Measurements from ENCODE around the gene ISYNA1.
A peak's percentile ranks its signal among the peaks of the same experiment; 100 is the strongest.

Gene ISYNA1

DNA sequence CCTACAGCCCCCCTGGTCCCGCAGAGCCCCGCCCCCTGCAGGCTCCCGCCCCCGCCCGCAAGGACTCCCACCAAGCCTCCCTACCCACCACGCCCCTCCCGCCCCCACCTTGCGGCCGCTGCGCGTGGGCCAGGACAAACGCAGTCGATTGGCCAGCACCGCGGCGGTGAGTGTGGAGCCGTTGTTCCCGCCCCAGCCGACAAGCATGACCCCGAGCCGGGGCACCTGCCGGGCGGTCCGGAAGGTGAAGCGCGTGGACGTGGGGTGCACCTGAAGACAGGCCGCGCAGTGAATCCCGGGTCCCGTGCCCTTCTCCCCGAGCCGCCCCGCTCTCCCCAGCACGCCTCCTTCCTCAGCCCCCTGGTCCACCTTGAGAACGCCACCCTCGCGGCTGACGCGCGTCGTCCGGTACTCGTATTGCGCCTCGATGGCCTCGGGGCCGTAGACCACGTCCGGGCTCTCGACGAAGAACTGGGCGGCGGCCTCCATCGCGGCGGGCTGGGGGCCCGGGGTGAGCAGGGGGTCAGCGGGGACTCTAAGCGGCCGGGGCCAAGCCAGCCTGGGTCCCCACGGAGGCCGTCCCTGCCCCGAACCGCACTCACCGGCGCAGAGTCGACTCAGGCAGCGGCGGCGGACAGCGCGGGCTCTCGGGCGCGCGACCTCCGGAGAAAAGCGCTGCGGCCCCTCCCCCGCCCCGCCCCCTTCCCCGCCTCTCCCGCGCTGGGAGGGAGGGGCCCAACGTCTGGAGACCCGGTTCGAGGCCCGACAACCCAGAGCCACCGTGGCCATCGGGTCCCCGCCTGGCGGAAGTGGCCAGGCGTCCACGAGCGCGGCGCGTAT is at the start of gene ISYNA1:
ISYNA1 (minus strand) TSS at position 643 of the 840 bp plus-strand sequence; CDS start at position 489, 154 bp downstream.
- no peak for DNase-seq (ENCODE audit: low spot score)

DNA sequence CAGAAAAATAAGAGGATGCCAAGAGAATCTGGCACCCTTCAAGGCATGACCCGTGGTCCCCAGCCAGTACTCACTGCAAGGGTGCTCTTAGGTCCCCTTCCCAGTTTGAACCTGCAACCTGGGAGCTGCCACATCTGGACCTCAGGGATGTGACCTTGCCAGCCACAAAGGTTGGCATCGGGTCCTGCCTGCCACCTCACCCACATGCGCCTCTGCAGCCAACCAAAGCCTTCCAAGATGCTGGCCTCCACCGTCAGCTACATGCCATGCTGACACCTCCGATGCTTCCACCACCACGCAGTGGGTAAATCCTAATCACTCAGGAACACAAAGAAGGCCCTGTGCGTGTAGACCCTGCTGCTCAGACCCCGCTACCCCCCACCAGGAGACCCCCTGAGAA is 48.8 kb upstream of the ISYNA1 start:
- DNase-seq (ENCODE audit: low spot score) = no peak

DNA sequence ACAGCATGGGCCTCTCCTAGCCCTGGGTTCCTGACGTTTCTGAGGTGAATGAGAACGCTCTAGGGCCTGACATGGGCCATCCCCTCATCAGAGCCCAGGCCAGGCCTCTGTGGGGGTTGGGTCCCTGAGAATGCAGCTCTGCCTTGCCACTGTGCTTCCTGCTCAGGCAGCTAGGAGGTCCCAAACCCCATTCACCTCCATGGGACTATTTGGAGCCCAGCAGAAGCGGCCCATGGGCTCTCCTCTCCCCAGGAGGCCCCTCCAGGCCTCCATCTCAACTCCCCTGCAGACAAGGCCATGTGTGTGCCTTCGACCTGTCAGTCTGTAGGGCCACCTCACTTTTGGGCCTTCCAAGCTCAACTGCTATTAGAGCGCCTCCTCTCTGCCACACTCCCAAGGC is 47.1 kb upstream of the ISYNA1 start:
- no peak for DNase-seq (ENCODE audit: low spot score)

DNA sequence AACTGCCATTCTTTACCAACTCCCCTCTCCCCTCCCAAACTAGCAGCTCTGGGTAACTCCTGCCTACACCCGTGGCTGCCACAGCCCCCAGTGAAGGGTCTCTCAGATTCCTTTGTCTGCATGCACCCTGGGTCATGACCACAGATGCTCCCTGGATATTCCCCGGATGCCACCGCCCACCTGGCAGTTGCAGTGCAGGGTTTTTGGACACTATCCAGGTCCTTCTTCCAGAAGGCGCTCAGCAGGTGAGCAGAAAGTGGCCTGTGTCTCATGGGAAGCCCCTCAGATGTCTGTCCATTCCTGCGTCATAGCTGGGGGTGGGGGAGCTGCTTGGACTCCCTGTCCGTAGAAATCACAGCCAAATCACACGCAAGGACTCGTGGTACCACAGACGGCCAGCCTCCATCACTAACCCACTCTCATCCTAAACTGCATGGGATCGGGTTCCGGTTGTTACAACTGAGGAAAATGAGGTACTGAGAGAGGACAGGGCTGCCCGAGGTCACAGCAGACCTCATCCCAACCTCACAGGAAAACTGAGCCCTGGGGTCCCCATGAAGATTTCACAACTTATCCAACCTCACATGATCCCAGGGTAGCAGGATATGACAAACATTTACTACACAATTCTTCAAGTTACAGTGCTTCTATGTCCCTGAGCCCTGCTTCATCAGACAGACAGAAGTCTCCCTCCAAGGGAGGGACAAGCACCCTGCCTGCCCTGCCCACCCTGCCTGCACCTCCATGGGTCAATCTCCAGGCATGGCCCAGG is 45.4 kb upstream of the ISYNA1 start:
- no peak for DNase-seq (ENCODE audit: low spot score)

DNA sequence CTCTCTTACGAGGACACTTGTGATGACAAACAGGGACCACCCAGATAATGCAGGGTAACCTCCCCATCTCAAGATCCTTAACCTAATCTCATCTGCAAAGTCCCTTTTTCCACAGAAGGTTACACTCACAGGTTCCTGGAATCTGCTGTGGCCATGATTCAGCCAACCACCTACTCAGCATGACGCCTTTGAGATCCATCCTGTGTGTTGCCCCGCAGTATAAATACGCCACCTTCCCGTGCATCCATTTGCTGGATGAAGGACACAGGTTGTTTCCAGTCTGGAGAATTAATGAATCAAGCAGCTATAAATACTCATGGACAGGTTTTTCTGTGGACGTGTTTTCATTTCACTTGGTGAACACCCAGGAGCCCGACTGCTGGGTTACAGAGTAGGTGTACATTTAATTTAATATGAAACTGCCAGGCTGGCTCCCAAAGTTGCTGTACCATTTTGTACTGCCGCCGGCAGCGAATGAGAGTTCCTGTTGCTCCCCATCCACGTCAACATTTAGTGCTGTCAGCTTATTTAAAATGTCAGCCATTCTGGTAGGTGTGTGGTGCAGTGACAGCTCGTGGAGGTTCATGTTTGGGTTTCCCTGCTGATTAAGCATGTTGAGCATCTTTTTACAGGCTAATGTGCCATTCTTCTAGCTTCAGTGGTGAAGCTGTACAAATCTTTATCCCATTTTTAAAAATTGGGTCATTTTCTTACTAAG is 43.7 kb upstream of the ISYNA1 start:
- no peak for DNase-seq (ENCODE audit: low spot score)

DNA sequence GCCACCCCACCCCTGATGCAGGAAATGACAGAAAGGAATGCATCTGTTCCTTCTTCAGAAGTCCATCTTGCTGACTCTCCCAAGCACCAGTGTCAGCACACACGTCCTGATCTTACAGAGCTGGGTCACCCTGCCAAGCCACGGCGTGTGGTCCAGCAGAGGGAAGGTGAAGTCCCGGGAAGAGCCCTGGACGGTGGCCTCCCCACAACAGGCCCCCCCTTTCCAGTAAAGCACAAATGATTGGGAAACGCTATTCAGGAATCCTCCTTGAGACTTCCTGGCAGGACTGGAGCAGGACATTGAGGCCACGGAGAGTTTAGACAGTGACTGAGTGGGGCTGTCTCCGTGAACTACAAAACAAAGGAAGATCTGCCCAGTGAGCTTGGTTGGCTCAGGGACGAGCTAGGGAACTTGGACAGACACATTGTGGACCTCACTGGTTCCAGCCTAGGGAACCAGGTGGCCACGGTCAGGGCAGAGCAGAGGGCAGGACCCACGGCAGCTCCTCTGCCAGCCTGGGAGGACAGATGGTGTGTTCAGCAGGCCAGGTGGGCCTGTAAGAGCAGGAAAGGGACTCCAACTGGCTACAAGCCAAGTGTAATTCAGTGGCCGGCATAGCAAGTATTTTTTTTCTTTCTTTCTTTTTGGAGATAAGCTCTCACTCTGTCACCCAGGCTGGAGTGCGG is 42.2 kb upstream of the ISYNA1 start:
- DNase-seq (ENCODE audit: low spot score) = no peak

DNA sequence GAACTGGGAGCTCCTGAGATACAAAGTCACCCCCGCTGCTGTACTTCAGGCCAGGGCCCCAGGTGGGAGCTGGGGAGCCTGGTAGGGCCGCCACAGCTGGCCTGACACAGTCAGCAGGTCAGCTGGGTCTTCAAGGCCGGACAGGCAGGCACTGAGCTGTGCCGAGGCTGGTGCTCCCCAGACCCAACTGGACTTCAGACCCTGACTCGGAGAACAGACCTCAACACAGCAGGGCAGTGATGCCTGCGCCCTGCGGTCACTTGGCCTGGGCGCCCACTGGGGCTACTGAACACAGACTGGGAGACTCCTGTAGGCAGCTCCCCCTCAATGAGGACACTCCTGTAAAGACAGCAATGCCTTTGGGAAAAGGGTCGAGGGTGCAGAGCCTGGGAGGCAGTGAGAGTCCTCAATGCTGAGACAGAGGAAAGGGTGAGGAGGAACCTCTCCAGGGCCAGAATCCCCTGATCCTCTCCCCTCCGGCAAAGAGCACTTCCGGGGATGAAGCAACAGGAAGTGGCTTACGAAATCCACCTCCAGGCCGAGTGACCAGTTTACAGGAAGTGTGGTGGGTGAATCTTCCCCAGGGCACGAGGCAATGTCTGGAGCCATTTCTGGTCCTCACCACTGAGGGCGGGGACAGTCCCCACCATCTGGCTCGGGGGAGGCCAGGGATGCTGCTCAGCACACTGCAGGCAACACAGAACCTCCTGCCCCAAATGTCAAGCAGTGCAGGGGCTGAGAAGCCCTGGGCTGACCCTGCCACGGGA is 40.8 kb upstream of the ISYNA1 start:
- peak; percentile 69 for DNase-seq (ENCODE audit: low spot score)

DNA sequence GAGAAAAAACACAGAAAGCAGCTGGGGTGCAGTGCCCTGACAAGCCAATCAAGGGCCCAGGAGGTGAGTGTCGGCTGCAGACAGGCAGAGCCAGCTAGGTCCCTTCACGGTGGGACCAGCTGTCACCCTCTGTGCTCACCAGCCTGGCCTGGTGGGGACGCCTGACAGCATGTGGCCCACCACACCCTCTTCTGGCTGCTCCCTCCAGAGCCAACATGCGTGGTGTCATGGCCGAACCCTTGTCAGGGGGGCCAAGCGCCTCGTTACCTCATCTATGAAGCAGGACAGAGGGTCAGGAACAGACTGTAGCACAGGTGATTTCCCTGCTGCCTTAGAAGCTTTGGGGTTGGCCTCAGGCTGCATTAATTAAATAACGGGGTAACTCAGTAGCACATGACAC is 40.0 kb upstream of the ISYNA1 start:
- DNase-seq (ENCODE audit: low spot score) = no peak

DNA sequence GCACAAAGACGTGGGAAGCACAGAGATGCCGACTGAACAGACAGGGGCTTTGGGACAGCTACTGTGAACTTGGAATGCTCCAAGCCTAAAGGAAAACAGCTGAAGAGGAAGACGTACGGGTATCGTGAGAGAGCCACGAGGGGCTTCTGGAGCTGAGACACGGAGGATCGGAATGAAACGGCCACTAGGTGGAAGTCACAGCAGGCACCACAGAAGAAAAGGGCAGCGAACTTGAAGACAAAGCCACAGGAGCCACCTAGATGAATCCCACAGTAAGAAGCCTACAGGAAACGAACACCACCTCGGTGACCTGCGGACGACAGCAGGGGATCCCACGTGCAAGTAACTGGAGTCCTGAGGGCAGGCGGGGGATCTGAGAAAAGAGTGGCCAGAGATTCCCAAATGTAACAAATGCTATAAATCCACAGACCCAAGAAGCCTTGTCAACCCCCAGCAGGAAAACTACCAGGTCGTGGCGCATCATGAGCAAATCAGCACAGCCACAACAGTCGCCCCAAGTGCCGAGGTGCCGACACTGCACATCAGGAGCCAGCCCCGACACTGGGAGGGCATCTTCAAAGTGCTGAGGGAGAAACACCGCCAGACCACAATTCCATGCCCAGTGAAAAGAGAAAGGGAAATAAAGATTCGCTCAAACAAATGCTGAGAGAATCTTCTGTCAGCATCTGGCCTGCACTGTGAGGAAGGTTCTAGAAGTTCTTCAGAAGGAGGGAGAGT is 39.3 kb upstream of the ISYNA1 start:
- DNase-seq (ENCODE audit: low spot score) = no peak

DNA sequence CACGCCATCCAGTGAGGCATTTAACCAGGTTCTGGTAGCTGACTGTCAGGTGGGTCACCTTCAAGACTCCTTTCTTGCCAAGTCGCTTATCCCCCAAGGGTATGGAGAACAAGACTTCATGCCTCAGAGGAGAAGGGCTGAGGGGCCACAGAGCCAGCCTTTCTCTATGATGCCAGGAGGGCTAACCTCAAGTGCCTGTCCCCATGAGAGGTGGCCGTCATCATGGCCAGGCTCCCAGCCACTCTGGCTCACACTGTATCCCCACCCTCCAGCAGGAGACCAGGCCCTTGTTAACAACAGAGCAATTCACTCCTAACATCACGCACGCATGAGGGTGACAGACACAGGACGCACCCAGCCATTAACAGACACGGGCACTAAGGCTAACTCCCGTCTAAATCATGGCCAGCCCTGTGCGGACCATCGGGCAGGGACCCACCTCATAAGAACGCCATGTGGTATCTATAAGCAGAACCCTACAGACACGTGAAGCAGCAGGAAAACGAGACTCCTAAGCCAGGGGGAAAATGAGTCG is 38.6 kb upstream of the ISYNA1 start:
- no peak for DNase-seq (ENCODE audit: low spot score)

DNA sequence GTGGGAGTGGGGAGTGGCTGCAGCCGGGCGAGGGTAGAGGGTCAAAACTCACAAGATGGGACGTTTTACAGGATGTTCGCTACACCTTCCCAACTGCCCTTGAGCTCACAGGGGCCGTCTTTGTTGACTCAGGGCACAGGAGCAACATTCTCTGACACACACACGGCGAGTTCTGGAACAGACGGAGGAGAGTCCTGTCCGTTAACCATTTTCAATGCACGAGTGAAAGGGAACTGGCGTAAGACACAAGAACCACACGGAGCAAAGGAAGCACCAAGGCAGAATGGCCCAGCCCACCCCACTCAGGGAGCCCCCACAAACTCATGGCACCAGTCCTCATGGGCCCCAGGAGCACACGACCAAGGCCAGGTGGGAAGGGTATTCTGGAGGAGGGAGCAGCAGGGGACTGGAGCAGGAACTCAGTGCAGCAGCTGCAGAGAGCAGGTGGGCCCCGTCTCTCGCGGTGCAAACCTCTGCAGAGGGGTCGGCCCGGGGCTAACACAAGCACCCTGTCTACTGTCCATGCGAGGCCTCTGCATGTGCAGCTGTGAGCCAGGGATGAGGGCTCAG is 37.9 kb upstream of the ISYNA1 start:
- DNase-seq (ENCODE audit: low spot score) = no peak

DNA sequence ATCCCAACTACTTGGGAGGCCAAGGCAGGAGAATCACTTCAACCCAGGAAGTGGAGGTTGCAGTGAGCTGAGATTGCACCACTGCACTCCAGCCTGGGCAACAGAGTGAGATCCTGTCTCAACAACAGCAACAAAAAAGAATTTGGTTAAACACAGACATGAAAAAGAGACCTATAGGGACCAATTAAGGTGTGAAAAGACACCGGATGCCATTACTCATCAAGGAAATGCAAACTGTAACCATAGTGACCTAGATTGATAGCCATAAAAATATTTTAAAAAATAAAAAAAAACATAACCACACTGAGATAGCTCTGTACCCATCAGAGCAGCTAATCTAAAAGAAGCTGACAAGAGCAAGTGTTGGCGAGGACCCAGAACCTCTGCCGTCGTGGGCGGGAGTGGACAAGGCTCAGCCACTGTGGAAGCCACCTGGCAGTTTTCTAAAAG is 37.1 kb upstream of the ISYNA1 start:
- no peak for DNase-seq (ENCODE audit: low spot score)

DNA sequence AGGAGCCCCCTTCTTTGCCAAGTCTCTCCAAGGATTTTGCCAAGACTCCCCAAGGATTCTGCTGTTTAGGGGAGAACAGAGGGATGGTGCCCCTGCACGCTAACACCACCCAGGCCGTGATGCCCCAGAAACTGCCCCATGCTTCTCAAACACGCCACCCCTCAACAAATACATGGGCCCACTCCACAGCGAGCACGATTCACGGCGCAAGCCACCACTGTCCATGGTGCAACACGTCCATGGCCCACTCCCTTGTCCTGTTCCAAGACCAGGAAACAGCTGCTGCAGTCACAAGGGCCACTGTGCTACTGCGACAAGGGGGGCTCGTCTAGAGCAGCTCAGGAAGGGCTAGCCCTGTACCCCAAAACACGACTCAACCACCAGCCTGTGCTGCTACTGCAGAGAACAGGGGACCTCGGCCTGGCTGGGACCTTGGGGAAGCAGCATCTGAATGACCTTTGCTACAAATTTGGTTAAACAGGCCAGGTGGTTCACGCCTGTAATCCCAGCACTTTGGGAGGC is 36.5 kb upstream of the ISYNA1 start:
- no peak for DNase-seq (ENCODE audit: low spot score)

DNA sequence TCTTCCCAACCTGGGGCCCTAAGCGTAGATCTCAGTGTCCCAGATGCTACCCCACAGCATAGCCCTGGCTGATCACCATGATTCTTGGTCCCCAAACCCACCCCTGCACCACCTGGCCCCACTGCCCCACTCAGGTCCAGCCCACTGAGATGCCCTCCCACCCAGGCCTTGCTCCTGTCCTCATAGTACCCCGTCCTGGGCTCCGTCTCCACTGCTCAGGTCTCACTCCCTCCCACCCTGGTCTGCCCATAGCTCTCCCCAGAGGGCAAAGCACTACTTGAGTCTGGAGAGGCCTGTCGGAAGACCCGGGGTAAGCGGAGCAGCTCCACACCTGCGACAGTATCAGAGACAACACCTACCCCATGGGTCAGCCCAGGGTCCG is 35.8 kb upstream of the ISYNA1 start:
- no peak for DNase-seq (ENCODE audit: low spot score)

DNA sequence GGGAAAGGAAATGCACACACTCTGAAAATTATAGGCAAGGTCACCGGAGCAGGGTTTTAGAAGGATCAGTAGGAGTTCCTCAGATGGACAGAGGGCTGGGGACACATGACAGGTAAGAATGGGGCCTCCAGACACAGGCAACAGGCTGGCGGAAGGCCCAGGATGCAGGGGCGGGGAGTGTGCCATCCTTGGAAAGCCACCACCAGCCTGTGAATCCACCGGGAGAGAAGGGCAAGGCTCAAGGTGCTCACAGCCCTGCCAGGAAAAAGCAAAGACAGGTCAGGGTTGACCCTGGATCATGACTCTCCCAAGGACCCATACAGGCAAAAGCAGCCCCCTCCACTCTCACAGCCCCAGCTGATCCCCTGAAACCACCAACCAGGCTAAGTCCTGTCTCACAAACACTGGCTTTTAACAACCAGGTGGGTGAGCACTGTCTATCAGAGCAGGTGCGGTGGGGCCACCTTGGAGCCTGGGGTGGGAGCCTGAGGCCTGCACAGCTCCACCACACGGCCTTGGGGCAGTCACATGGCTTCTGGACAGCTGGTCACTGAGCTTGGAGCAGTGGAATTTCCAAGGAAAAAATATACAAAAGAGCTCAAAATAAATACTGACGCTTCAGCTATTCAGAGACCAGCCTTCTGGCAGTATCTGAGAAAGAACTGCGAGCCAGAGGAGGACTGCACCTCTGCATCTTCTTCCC is 35.2 kb upstream of the ISYNA1 start:
- DNase-seq (ENCODE audit: low spot score) = no peak

DNA sequence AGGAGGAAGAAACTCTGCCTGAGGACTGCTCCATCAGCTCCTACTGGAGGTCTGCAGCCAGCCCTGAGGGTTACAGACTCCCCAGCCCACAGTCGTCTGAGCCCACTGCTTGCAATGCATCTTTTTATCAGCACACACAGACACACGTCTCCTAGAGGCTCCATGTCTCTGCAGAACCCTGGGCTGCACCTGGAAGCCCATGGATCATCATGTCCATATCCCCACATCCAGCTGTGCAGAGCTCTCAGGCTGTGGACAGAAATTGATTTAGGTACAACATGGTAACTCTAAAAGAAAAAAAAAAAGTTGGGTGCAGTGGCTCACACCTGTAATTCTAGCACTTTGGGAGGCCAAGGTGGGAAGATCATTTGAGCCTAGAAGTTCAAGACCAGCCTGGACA is 32.9 kb upstream of the ISYNA1 start:
- no peak for DNase-seq (ENCODE audit: low spot score)

DNA sequence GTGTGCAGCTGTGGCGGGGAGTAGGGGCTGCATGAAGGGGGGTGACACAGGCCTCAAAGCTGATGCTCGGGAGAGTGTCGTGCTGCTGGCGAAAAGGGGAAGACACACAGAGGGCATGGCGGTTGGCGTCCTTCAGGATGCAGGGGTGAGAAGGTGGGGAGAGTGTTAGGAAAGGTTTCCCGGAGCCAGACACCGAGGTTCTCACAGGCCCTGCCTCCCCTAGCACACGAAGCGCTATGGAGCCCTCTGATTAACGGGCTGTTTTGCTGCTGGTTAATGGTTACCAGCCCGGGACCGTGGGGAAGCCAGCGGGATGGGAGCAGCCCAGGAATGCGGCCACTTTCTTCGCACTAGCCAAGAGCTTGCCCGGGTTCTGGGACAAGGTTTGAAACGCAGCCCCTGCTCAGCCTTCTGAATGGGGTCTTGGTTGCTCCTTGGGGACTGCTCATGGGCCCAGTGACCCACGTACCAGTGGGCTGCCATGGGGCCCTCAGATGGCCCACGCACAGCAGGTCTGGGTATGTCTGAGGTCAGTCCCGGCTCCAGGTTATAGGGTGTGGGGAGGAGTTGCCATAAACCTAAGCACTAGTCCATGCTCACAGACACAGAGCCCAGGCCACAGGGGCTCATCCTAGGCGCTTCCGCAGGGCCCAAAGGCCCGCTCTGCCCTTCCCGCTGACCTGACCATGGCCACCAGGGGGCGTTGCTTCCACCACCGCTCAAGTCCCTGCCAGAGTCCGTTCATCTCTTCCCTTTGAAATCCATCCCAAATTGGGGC is 31.3 kb upstream of the ISYNA1 start:
- DNase-seq (ENCODE audit: low spot score) = peak; percentile 53

DNA sequence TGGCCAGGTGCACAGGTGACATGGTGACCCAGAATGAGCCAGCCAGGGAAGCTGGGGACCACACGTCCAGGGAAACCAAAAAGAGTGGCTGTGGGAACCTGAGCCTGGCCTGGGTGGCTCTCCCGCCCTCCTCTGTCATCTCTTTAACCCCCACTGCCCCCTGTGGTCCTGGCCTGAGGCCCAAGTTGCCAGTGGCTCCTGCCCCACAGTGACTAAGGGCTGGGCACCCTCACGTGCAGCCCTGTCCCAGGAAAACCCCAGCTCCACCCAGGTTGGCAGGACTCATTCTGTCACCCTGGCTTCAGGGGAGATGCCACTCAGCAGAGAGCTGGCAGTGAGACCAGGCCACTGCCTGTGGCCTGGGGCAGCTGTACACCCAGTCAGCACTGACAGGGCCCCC is 30.6 kb upstream of the ISYNA1 start:
- DNase-seq (ENCODE audit: low spot score) = no peak

Data from kidney capillary endothelial cell (primary cell).